ENCODE data around the gene CADM1. TPM values are rescaled to one million over a fixed set of nuclear protein-coding genes. Genes with fewer than 3 reads are reported as not detected.

The CADM1 gene
- total RNA-seq, 2 experiments from 2014 or later = 59.7 to 89.7 TPM

DNA sequence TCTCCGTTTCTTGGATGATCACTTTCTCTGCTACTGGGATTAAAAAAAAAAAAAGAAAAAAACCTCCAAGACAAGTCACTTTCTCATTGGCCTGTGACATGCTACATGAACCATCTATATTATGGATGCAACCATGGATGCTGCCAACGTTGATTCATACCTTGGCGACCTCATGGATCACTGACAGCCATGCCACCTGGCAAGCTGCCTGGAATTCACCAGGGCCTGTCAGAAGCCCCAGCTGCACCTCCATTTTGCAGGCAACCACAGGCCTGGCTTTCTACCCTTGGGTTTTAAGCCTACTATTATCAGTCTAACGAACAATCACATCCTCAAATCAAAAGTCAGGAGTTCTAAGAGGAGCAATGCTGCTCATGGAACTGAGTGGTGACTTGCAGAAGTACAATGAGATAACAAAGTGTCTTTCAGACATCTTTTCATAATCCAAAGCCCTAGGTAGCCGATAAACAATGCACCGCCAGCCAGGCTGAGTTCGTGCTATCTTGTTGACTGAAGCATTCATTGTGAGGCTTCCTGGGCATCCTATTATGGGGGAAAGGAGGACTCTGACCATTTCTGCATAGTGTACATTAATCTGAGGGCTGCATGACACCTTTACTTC is 48.0 kb upstream of the CADM1 start:
- Histone ChIP-seq H3K9me3 (ENCODE audit: low read length) (no peaks in the 10 kb centered on the region), H2AFZ (ENCODE audit: low read length) (no peak overlapping the region), H4K20me1 (ENCODE audit: insufficient read depth, low read length) (no peaks in the 10 kb centered on the region), H3K9me2 (ENCODE audit: insufficient read depth, low read length) (no peaks in the 10 kb centered on the region), H3K4me2 (ENCODE audit: low read length) (no peak overlapping the region), H3K4me3 (ENCODE audit: low read depth, low read length, poor library complexity, severe bottlenecking) (no peak overlapping the region), H3K27ac (ENCODE audit: low read depth, low read length, poor library complexity, severe bottlenecking) (no peak overlapping the region), H3K79me2 (ENCODE audit: insufficient read depth, low read depth, low read length) (no peaks in the 10 kb centered on the region), H3K36me3 (ENCODE audit: insufficient read depth, low read length) (no peaks in the 10 kb centered on the region), H3K4me1 (ENCODE audit: insufficient read depth, low read length, poor library complexity, severe bottlenecking) (no peaks in the 10 kb centered on the region)
- DNase-seq (ENCODE audit: low spot score) = no peak
- CTCF ChIA-PET (ENCODE audit: unreplicated experiment) = no interaction called here
- no peak for TF ChIP-seq CTCF (conservative IDR thresholded peaks at IDR 0.05; ENCODE audit: low read length)
- no peak for TF ChIP-seq EZH2phosphoT487 (IDR thresholded peaks at IDR 0.05; ENCODE audit: borderline replicate concordance, low read depth, low read length)
- POLR2A ChIA-PET = interaction anchor here (0.6 kb wide), 1 partner anchor 330 kb away, joined by 3 read pairs; no protein-coding TSS in a partner anchor
- no TSS peak for BruUV-seq (replicated peaks)
- intact Hi-C loops (cut with micrococcal nuclease; ENCODE audit: unreplicated experiment) = no loop called here

- Histone ChIP-seq H3K4me1 (ENCODE audit: insufficient read depth, low read length, poor library complexity, severe bottlenecking) (no peaks in the 10 kb centered on the region), H3K79me2 (ENCODE audit: insufficient read depth, low read depth, low read length) (no peaks in the 10 kb centered on the region), H2AFZ (ENCODE audit: low read length) (no peak overlapping the region), H3K4me3 (ENCODE audit: low read depth, low read length, poor library complexity, severe bottlenecking) (no peak overlapping the region), H3K36me3 (ENCODE audit: insufficient read depth, low read length) (no peaks in the 10 kb centered on the region), H4K20me1 (ENCODE audit: insufficient read depth, low read length) (no peaks in the 10 kb centered on the region), H3K4me2 (ENCODE audit: low read length) (no peak overlapping the region), H3K9me3 (ENCODE audit: low read length) (no peaks in the 10 kb centered on the region), H3K27ac (ENCODE audit: low read depth, low read length, poor library complexity, severe bottlenecking) (no peak overlapping the region), H3K9me2 (ENCODE audit: insufficient read depth, low read length) (no peaks in the 10 kb centered on the region)
- BruUV-seq (replicated peaks) = no TSS peak
- ChIA-PET POLR2A (no interaction called here), CTCF (ENCODE audit: unreplicated experiment) (no interaction called here)
- no peak for DNase-seq (ENCODE audit: low spot score)
- intact Hi-C loops (cut with micrococcal nuclease; ENCODE audit: unreplicated experiment) = no loop called here
- TF ChIP-seq EZH2phosphoT487 (IDR thresholded peaks at IDR 0.05; ENCODE audit: borderline replicate concordance, low read depth, low read length) (no peak), CTCF (conservative IDR thresholded peaks at IDR 0.05; ENCODE audit: low read length) (no peak)
Observed at GRCh38 chr11:115550291-115551059, 46.3 kb upstream of the CADM1 start.
